ENCODE data around the gene DGKE.
A peak's percentile ranks its signal among the peaks of the same experiment; 100 is the strongest.

Gene DGKE

GRCh38 chr17:56890906-56891674, 57.1 kb downstream of the DGKE start:
- DNase-seq (ENCODE audit: low spot score) = no peak

DNA sequence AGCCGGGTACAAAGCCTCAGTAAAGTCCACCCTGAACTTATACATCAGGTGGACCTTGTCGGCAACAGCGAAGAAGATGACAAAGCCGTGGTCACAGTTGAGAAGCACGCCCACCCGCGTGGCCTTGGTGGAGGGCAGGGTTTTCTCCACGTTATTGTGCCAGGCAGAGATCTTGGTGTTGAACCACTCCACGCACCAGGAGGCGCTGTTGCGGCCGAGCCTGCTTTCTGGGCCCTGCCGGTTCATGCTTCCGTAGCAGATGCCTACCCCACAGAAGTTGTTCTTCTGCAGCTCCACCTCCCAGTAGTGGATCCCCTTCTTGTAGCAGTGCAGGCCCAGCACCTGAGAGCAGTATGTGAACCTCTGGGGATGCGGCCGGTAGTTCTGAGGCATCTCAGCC, 57.8 kb downstream of the DGKE start:
- peak; percentile 58 for DNase-seq (ENCODE audit: low spot score)

GRCh38 chr17:56892333-56892732, 58.4 kb downstream of the DGKE start:
- DNase-seq (ENCODE audit: low spot score) = no peak

DNA sequence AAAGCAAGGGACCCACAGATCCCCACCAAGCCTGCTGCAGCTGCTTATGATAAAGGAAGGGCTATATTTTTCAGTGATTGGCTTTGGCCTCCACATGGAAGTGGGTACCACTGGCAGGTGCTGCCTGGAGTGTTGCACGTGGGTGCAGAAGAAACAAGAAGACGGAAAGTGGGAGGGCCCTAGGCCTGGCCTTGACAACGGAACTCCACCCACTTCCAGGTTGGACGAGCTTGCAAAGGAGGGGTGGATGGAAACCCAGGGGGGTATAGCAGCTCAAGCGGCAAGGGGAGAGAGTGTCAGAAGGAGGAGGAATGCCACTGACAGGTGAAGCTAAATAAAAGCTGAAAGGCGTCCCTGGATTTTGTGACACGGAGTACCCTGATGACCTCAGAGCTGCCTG, 59.6 kb downstream of the DGKE start:
- DNase-seq (ENCODE audit: low spot score) = no peak

- no peak for DNase-seq (ENCODE audit: low spot score)
Measured at GRCh38 chr17:56894859-56895455, 61.0 kb downstream of the DGKE start.

GRCh38 chr17:56896217-56896967, 62.4 kb downstream of the DGKE start:
- peak; percentile 38 for DNase-seq (ENCODE audit: low spot score)

GRCh38 chr17:56896968-56897359, 63.0 kb downstream of the DGKE start:
- peak; percentile 53 for DNase-seq (ENCODE audit: low spot score)

DNA sequence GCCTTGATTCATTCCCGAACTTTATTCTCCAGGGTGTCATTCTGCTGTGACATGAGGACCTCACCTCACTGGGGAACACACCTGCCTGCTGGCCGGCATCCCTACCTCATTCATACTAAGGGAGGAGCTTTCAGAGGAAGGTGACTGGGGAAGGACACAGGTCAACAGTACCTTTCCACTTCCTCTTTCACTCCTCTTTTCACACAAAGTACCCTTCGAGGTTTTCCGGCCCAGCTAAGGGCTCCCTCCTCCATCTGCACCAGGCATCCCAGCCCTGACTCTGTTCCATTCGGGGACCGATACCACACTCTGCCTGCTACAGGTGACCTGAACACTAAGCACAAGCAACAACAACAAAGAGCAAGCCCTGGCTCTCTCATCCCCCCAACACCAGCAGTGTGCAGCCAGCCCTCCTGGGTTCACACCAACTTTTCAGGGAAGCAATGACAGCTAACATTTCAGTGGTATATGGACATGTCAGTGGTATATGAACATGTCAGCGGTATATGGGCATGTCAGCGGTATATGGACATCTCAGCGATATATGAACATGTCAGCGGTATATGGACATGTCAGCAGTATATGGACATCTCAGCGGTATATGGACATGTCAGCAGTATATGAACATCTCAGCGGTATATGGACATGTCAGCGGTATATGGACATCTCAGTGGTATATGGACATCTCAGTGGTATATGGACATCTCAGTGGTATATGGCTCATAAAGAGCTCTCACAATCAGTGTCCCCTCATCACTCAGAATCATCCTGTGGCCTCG, 63.9 kb downstream of the DGKE start:
- peak; percentile 68 for DNase-seq (ENCODE audit: low spot score)

DNA sequence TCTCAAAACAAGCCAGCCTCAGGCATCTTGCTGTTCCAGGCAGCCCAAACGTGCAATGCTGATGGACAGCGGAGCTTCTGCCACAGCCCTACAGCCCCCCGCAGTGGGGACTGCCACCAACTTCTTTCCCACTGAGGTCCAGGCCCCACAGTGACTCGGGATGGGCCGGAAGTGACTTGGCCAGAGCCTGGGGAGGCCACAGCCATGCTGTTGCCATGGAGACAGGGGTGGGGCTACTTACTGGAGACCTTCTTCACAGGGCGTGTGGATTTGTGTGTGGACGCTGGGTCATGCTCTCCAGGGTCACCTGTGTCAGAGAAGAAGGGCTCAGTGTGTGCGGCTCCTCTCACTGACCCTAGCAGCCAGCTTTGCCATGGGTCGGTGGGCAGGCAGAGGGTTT, 64.9 kb downstream of the DGKE start:
- no peak for DNase-seq (ENCODE audit: low spot score)

- no peak for DNase-seq (ENCODE audit: low spot score)
Measured at GRCh38 chr17:56899403-56899802, 65.5 kb downstream of the DGKE start.

DNA sequence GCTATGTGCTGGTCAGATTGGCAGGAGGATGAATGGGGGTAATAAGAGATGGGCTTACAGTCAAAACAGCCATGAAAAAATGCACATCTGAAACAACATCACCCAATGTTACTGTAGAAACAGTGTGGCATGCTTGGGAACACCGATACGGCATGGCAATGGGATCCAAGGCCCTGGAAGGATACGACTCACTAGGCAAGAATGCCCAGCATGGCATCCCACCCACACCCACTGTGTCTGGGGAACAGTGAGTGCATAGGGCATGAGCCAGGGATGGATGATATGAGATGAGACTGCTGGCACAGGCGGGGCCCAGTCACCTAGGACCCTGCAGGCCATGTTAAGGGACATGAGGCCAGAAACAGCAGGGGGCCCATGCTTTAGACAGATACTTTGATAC, 68.4 kb downstream of the DGKE start:
- no peak for DNase-seq (ENCODE audit: low spot score)

GRCh38 chr17:56903560-56903959, 69.6 kb downstream of the DGKE start:
- DNase-seq (ENCODE audit: low spot score) = no peak

- peak; percentile 75 for DNase-seq (ENCODE audit: low spot score)
Measured at GRCh38 chr17:56908001-56908542, 74.1 kb downstream of the DGKE start.

GRCh38 chr17:56909742-56910508, 76.0 kb downstream of the DGKE start:
- no peak for DNase-seq (ENCODE audit: low spot score)

DNA sequence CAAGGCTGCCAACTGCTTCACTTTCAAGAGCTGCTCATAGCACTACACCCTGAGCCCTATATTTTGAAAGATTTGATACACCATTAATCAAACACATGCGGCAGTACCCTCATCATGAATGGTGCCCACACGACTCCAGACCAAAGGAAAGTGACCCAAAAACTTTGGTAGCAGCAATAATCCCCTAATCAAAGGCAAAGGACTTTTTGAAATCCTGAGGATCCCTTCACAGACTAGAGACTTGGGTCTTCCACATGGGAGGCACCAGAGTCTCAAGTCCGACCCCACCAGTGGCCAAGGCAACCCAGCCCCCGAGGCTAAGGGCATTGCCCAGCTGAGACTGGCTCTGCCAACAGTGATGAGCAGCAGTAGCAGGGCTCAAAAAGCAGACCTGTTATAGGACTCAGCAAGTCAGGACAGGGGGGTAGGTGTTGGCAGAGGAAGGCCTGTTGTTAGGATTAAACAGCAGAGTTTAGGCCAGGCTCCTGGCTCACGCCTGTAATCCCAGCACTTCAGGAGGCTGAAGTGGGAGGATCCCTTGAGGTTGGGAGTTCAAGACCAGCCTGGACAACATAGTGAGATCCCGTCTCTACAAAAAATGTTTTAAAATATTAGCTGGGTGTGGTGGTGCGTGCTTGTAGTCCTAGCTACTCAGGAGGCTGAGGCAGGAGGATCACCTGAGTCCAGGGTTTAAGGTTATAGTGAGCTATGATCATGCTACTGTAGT, 76.7 kb downstream of the DGKE start:
- DNase-seq (ENCODE audit: low spot score) = no peak

DNA sequence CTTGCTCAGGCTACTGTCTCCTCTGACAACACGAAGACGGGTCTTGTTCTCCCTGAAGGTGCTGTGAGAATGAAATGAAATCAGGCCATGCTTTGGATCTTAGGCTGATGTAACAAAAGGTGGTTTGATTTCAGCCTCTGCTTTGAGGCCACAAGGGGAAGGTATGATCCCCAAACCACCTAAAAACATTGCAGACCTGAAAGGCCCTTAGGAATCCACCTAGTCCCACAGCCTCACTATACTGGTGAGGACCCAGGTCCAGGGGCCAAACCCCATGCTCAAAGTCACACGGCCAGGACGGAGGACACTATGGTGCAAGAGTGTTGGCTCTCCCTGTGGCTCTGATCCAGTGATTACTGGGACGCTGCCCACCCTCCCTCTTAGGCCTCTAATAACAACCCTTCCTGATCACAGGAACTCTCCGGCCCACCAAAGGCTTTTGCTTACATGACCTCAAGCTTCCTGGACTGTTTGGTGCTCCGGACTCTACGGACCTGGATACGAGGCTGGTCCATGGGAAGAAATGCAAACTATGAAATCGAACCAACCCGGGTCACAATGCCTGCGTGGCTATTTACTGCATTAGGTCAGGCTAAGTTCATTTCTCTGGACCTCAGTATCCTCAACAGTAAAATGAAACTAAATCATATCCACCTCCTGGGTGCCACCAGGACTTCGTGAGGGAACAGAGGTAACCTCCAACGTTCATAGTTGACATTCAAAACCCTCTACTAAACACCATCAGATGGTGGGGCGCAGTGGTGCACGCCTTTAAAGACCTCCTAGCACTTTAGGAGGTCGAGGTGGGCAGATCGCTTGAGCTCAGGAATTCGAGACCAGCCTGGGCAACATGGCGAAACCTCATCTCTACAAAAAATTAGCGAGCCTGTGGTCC, 78.4 kb downstream of the DGKE start:
- no peak for DNase-seq (ENCODE audit: low spot score)

DNA sequence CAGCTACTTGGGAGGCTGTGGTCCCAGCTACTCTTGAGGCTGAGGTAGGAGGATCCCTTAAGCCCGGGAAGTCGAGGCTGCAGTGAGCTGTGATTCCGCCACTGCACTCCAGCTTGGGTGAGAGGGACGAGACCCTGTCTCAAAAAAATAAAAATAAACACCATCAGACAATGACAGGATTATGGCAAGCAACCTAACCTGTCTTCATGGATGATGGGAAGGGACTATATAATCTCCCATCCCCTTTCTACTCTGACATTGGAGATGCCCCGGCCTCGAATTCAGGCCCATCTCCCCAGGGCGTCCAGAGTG, 79.0 kb downstream of the DGKE start:
- no peak for DNase-seq (ENCODE audit: low spot score)

DNA sequence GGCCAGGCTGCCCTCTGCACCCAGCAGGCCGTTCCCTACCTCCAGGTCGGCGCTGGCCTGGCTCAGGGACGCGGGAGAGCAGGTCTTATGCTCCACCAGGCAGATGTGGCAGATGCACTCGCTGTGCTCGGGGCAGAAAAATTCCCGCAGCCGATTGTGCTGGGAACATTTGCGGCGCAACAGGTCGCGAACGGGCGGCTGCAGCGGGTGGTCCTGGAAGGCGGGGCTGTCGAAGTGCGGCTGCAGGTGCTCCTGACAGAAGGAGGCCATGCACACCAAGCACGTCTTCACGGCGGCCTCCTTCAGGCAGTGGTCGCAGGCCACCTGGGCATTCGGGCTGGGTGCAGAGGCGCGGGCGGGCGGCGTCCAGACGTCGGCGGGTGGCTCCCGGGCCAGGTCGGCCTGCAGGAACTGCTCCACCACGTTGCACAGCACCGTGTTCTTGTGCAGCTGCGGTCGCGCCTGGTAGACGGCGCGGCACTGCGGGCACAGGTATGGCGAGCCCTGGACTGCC, 79.5 kb downstream of the DGKE start:
- peak; percentile 62 for DNase-seq (ENCODE audit: low spot score)

- peak; percentile 93 for DNase-seq (ENCODE audit: low spot score)
Measured at GRCh38 chr17:56913867-56914580, 80.1 kb downstream of the DGKE start, which contains the start of gene TRIM25. TSS of gene TRIM25 (minus strand) at chr17:56914049. CDS start at chr17:56913988, 61 bp downstream.
